A549 (cell line): Measurements from ENCODE around the gene FHAD1. TPM values are rescaled to one million over a fixed set of nuclear protein-coding genes. Genes with fewer than 3 reads are reported as not detected.

Experiments
- ATAC-seq, 2 experiments: fragments of 200-7000 bp in 1 of 2; fragments of >200 bp in 1 of 2; cut with Nextera tagmentation in 1 of 2; cut with Tn5 transposase in 1 of 2; 3 replicates each; pipeline versions ENCODE4 v1.8.0 to v1.9.1; 2018 to 2020; ENCODE audit warnings: mild to moderate bottlenecking in 1 of 2, moderate library complexity in 1 of 2
- CTCF ChIA-PET: fragments of 300-600 bp; sonication (Branson Sonifier 250); formaldehyde crosslinking; extraction: SDS; loops from one replicate; lab custom pipeline; 2021; ENCODE audit warnings: antibody characterized with exemption, inconsistent platforms; lab: Yijun Ruan, JAX
- POLR2A ChIA-PET: fragments of 350-600 bp; formaldehyde crosslinking; extraction: SDS; loops from one replicate; lab custom pipeline; 2021; ENCODE audit warnings: antibody characterized with exemption, inconsistent platforms; lab: Yijun Ruan, JAX
- DNase-seq, 2 experiments: peaks; one replicate each; pipeline versions ENCODE4 v3.0.0 to v3.0.0-alpha.2; 2011 to 2016; ENCODE audit warnings: low read depth in 1 of 2, low spot score in 1 of 2
- FAIRE-seq: peaks from 2 replicates; lab custom pipeline; 2011; peaks lifted over from hg19 to GRCh38; lab: Jason Lieb, UNC
- H3K27ac ChIP-seq, 2 experiments: fragments of >200 bp; sonication (Bioruptor Twin); formaldehyde crosslinking; 3 replicates each; pipeline ENCODE4 v1.5.1; 2016 to 2017
- H3K4me1 ChIP-seq: fragments of >200 bp; sonication (Bioruptor Twin); formaldehyde crosslinking; 3 replicates; pipeline ENCODE4 v1.6.1; 2016
- H3K4me2 ChIP-seq: fragments of >200 bp; sonication (Bioruptor Twin); formaldehyde crosslinking; 3 replicates; pipeline ENCODE4 v1.6.1; 2016
- H3K4me3 ChIP-seq: fragments of >200 bp; sonication (Bioruptor Twin); formaldehyde crosslinking; 3 replicates; pipeline ENCODE4 v1.5.1; 2016
- H3K9me3 ChIP-seq: fragments of >200 bp; sonication (Bioruptor Twin); formaldehyde crosslinking; 3 replicates; pipeline ENCODE4 v1.6.1; 2016
- CBX2 ChIP-seq: fragments of 200-600 bp; sonication (generic); IDR thresholded peaks from 2 replicates; pipeline ENCODE4 v1.6.1; 2016; ENCODE audit warnings: low read depth, mild to moderate bottlenecking, borderline replicate concordance
- EP300 ChIP-seq, 2 experiments: fragments of >200 bp; sonication (Bioruptor Twin); formaldehyde crosslinking; IDR thresholded peaks; 2 replicates in 1 of 2; 3 replicates in 1 of 2; pipeline ENCODE4 v1.6.1; 2016 to 2017
- ESRRA ChIP-seq: fragments of 150-350 bp; IDR thresholded peaks from 2 replicates; pipeline ENCODE4 v1.6.1; 2014; ENCODE audit warnings: mild to moderate bottlenecking, low read length, borderline replicate concordance
- GATA3 ChIP-seq: IDR thresholded peaks from 2 replicates; pipeline ENCODE4 v1.6.1; 2012; ENCODE audit warnings: borderline replicate concordance
- HDAC2 ChIP-seq: fragments of 200-600 bp; sonication (generic); IDR thresholded peaks from 2 replicates; pipeline ENCODE4 v1.6.1; 2016
- HES2 ChIP-seq: fragments of >200 bp; sonication (Bioruptor Twin); formaldehyde crosslinking; IDR thresholded peaks from 2 replicates; pipeline ENCODE4 v1.6.1; 2016
- HMGXB4 ChIP-seq: fragments of 250-450 bp; sonication (Bioruptor Pico); IDR thresholded peaks from 2 replicates; pipeline ENCODE4 v1.5.0; 2021; ENCODE audit warnings: mild to moderate bottlenecking, moderate library complexity, borderline replicate concordance
- HOXB13 ChIP-seq: fragments of 250-450 bp; sonication (Bioruptor Pico); IDR thresholded peaks from 2 replicates; pipeline ENCODE4 v1.5.0; 2020; ENCODE audit warnings: low read depth, mild to moderate bottlenecking, moderate library complexity
- KDM1A ChIP-seq: fragments of 200-600 bp; sonication (generic); IDR thresholded peaks from 2 replicates; pipeline ENCODE4 v1.6.1; 2016; ENCODE audit warnings: low read depth, mild to moderate bottlenecking
- MAZ ChIP-seq: fragments of 150-350 bp; IDR thresholded peaks from 2 replicates; pipeline ENCODE4 v1.6.1; 2014; ENCODE audit warnings: antibody characterized with exemption, low read depth, low read length, borderline replicate concordance
- MYC ChIP-seq: IDR thresholded peaks from 2 replicates; pipeline ENCODE4 v1.6.1; 2012; ENCODE audit warnings: mild to moderate bottlenecking, inconsistent platforms, low read length, improper control_type of control experiment, borderline replicate concordance
- NFE2L2 ChIP-seq: fragments of 150-350 bp; conservative IDR thresholded peaks from 2 replicates; pipeline ENCODE4 v1.6.1; 2014; ENCODE audit warnings: low read length
- NPAS2 ChIP-seq: fragments of 250-450 bp; sonication (Bioruptor Pico); IDR thresholded peaks from 2 replicates; pipeline ENCODE4 v1.8.0; 2022; ENCODE audit warnings: mild to moderate bottlenecking, moderate library complexity, borderline replicate concordance
- PBX3 ChIP-seq: IDR thresholded peaks from 2 replicates; pipeline ENCODE4 v1.6.1; 2012
- RAD21 ChIP-seq, 2 experiments: fragments of >200 bp in 1 of 2; sonication (Bioruptor Twin) in 1 of 2; formaldehyde crosslinking in 1 of 2; IDR thresholded peaks in 1 of 2; conservative IDR thresholded peaks in 1 of 2; 2 replicates in 1 of 2; 3 replicates in 1 of 2; pipeline ENCODE4 v1.6.1; 2012 to 2018; ENCODE audit warnings: inconsistent platforms in 1 of 2
- RARB ChIP-seq: fragments of 250-450 bp; sonication (Bioruptor Pico); IDR thresholded peaks from 2 replicates; pipeline ENCODE4 v1.8.0; 2021; ENCODE audit warnings: mild to moderate bottlenecking, moderate library complexity
- RCOR1 ChIP-seq: fragments of 150-350 bp; IDR thresholded peaks from 2 replicates; pipeline ENCODE4 v1.6.1; 2014; ENCODE audit warnings: antibody characterized with exemption, low read length, low read depth
- RFX5 ChIP-seq: fragments of 450-650 bp; IDR thresholded peaks from 2 replicates; pipeline ENCODE4 v1.7.1; 2014; ENCODE audit warnings: antibody characterized with exemption, mild to moderate bottlenecking, moderate library complexity
- RNF2 ChIP-seq: fragments of 200-600 bp; sonication (generic); IDR thresholded peaks from 2 replicates; pipeline ENCODE4 v1.6.1; 2016; ENCODE audit warnings: low read depth, mild to moderate bottlenecking, antibody characterized with exemption, moderate library complexity, borderline replicate concordance
- SMC3 ChIP-seq: fragments of >200 bp; sonication (Bioruptor Twin); formaldehyde crosslinking; IDR thresholded peaks from 3 replicates; pipeline ENCODE4 v1.6.1; 2018; ENCODE audit warnings: inconsistent platforms
- TFCP2L1 ChIP-seq: fragments of 250-450 bp; sonication (Bioruptor Pico); IDR thresholded peaks from 2 replicates; pipeline ENCODE4 v1.5.0; 2021; ENCODE audit warnings: mild to moderate bottlenecking
- ZFP36 ChIP-seq: fragments of 450-650 bp; IDR thresholded peaks from 2 replicates; pipeline ENCODE4 v1.6.1; 2014; ENCODE audit warnings: borderline replicate concordance; ENCODE audit not compliant: partially characterized antibody
- WGBS: methylation state at CpG from one replicate; pipeline ENCODE4 v1.1.6; 2017; ENCODE audit errors: missing lambda C conversion rate; 5-methylcytosine and 5-hydroxymethylcytosine counted together
- polyA plus RNA-seq, 4 experiments: library from polyadenylated mRNA; depleted of rRNA in 3 of 4; stranded (reverse); fragments of >200 nt; fragmentation: RNase III in 1 of 4; extraction: RNeasy Plus Mini Kit Qiagen cat#74134 plus additional on column Dnase treatment in 1 of 4; gene quantifications; 2 replicates in 3 of 4; 3 replicates in 1 of 4; pipeline ENCODE4 v1.2.3, GENCODE V29; 2011 to 2017
- TF ChIP-seq, protein P1 (sequence below): fragments of >200 bp; sonication (Bioruptor Twin); formaldehyde crosslinking; IDR thresholded peaks from 3 replicates; pipeline ENCODE4 v1.5.1; 2016

FHAD1 gene
- polyA plus RNA-seq, 2 of the 4 experiments (the other 2 are of a cell fraction): 0.31 to 0.32 TPM

DNA sequence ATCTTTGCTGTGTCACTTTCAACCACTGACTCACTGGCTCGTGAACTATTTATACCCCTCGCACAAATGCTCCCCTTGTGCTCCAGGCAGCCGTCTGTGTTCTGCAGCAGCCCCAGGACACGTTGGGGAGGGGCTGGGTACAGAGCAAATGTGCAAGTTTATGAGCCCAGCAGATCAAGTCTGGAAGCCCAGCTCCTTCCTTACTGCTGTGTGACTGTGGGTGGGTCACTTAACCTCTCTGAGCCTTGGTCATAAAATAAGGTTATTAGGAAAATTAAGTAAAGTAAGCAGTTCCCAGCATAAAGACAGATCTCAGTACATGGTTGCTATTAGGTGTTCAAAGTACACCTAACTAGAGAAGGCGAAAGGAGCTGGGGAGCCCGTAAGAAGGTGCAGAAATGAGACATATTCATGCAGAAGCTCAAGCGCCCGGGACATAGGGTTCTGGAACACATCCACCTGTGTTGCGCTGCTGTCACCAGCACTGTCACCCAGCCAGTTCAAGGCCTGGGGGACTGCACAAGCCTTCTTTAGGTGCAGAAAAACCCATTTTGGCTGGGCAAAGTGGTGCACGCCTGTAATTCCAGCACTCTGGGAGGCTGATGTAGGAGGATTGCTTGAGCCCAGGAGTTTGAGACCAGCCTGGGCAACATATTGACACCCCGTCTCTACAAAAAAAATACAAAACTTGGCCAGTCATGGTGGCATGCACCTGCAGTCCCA lies 176.5 kb downstream of the FHAD1 start:
- POLR2A ChIA-PET: no interaction called here
- H3K4me2 ChIP-seq: peak overlapping the region; percentile 53
- CTCF ChIA-PET: interaction anchor here (1.0 to 5.5 kb wide), 4 partner anchors 8 to 140 kb away, joined by 3 to 32 read pairs (median 4); no protein-coding TSS in a partner anchor
- H3K4me3 ChIP-seq: no peak overlapping the region; the same call in 2 of the 3 replicates
- no peak for DNase-seq
- ATAC-seq: no peak
- peaks cover 75% of the 10 kb centered on the region for H3K4me1 ChIP-seq
- no peak for FAIRE-seq
- H3K9me3 ChIP-seq: no peaks in the 10 kb centered on the region
- TF ChIP-seq KDM1A: peak; percentile 82
- no peak for TF ChIP-seq MAZ
- no peak for TF ChIP-seq RFX5
- no peak for TF ChIP-seq HMGXB4 (CRISPR knock-in tag)
- TF ChIP-seq ZFP36: peak; percentile 86
- TF ChIP-seq RARB (CRISPR knock-in tag): no peak
- TF ChIP-seq HDAC2: 0 out of 2 replicates have a peak, but pooled peaks have one; percentile 74
- TF ChIP-seq, protein P1, sequence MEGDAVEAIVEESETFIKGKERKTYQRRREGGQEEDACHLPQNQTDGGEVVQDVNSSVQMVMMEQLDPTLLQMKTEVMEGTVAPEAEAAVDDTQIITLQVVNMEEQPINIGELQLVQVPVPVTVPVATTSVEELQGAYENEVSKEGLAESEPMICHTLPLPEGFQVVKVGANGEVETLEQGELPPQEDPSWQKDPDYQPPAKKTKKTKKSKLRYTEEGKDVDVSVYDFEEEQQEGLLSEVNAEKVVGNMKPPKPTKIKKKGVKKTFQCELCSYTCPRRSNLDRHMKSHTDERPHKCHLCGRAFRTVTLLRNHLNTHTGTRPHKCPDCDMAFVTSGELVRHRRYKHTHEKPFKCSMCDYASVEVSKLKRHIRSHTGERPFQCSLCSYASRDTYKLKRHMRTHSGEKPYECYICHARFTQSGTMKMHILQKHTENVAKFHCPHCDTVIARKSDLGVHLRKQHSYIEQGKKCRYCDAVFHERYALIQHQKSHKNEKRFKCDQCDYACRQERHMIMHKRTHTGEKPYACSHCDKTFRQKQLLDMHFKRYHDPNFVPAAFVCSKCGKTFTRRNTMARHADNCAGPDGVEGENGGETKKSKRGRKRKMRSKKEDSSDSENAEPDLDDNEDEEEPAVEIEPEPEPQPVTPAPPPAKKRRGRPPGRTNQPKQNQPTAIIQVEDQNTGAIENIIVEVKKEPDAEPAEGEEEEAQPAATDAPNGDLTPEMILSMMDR: no peak
- no peak for TF ChIP-seq SMC3
- 65% methylated on average over 10 of the region's 11 CpGs for WGBS
- H3K27ac ChIP-seq: peak overlapping the region; percentile 97 to 98

- TF ChIP-seq RNF2 (no peak), PBX3 (no peak), HES2 (no peak), ESRRA (no peak), GATA3 (no peak)
- no peaks in the 10 kb centered on the region for H3K9me3 ChIP-seq
These were observed 177.2 kb downstream of the FHAD1 start for GRCh38 chr1:15424146-15424667.

DNA sequence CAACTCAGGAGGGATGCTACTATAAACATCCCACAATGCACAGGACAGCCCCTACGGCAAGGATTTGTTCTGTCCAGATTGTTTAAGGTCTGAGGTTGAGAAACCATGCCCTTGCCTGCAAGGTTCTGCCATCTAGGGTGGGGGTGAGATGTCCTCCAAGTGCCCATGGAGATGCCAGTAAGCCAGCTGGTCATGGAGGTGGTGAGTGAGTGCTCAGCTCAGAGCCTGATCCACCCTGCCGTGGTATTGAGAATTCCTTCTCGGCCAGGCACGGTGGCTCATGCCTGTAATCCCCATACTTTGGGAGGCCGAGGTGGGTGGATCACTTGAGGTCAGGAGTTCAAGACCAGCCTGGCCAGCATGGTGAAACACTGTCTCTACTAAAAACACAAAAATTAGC lies 178.0 kb downstream of the FHAD1 start:
- H3K4me2 ChIP-seq: peak overlapping the region; percentile 53

More at GRCh38 chr1:15424146-15424667, 177.2 kb downstream of the FHAD1 start:
- FAIRE-seq: no peak
- peaks cover 75% of the 10 kb centered on the region for H3K4me1 ChIP-seq
- H3K4me2 ChIP-seq: peak overlapping the region; percentile 53
- ChIA-PET CTCF (interaction anchor here (0.6 to 1.6 kb wide), 4 partner anchors 12 to 203 kb away, joined by 3 to 6 read pairs (median 4); no protein-coding TSS in a partner anchor), POLR2A (no interaction called here)
- DNase-seq: peak in 1 of 2 experiments; percentile 71
- ATAC-seq: peak; percentile 17 to 32; a peak in 5 of 6 replicates
- H3K27ac ChIP-seq: peak overlapping the region; percentile 97 to 98
- WGBS: 34% methylated on average over 13 of the region's 13 CpGs
- H3K4me3 ChIP-seq: no peak overlapping the region

More for the DNA sequence above, 178.0 kb downstream of the FHAD1 start:
- DNase-seq (no peak), FAIRE-seq (no peak), ATAC-seq (no peak)
- H3K27ac ChIP-seq: peak overlapping the region; percentile 97 to 98
- H3K4me3 ChIP-seq: no peak overlapping the region
- TF ChIP-seq HOXB13 (CRISPR knock-in tag) (no peak), RAD21 (conservative IDR thresholded peaks at IDR 0.05 in 1 of 2, IDR thresholded peaks at IDR 0.05 in 1 of 2) (no peak), CBX2 (no peak), HDAC2 (no peak), MYC (no peak), GATA3 (no peak), NFE2L2 (no peak), TFCP2L1 (CRISPR knock-in tag) (no peak), RCOR1 (no peak), NPAS2 (CRISPR knock-in tag) (no peak), EP300 (IDR thresholded peaks at IDR 0.05) (no peak)
- TF ChIP-seq, protein P1: no peak
- H3K4me1 ChIP-seq: peaks cover 79% of the 10 kb centered on the region
- CTCF ChIA-PET: interaction anchor here (2.9 to 9.8 kb wide), 2 partner anchors 8 to 101 kb away, joined by 10 to 150 read pairs; no protein-coding TSS in a partner anchor
- POLR2A ChIA-PET: no interaction called here
- no peaks in the 10 kb centered on the region for H3K9me3 ChIP-seq
- 50% methylated on average over 1 of the region's 5 CpGs for WGBS
